ENCODE measurements around the gene MORN4.
"Not testable (repeated sequence)": the region's sequence is repeated elsewhere in the genome, so short reads cannot be mapped to it uniquely, and the experiment has no call there.

Gene MORN4

GRCh38 chr10:97596101-97597082 is 36.9 kb downstream of the MORN4 start:
- peak in 1 of 14 donors; percentile 22 for DNase-seq

GRCh38 chr10:97593421-97593820 is 39.9 kb downstream of the MORN4 start:
- DNase-seq, result no peak

GRCh38 chr10:97590748-97591495 is 42.4 kb downstream of the MORN4 start:
- DNase-seq, result no peak

GRCh38 chr10:97590082-97590747 is 43.1 kb downstream of the MORN4 start:
- no peak for DNase-seq

GRCh38 chr10:97589479-97589878 is 43.8 kb downstream of the MORN4 start, which contains the start of gene C10orf62:
Gene C10orf62 (plus strand): TSS chr10:97589721. CDS start chr10:97589898, 177 bp downstream.
- peak in 2 of 14 donors; percentile 32 for DNase-seq

GRCh38 chr10:97587183-97587582 is 46.1 kb downstream of the MORN4 start:
- DNase-seq, result no peak

GRCh38 chr10:97585439-97585811 is 47.9 kb downstream of the MORN4 start:
- no peak for DNase-seq

GRCh38 chr10:97584798-97585438 is 48.4 kb downstream of the MORN4 start:
- peak in 1 of 14 donors; percentile 25 for DNase-seq

GRCh38 chr10:97584060-97584797 is 49.1 kb downstream of the MORN4 start, which contains the start of gene HOGA1:
Gene HOGA1 (plus strand): TSS chr10:97584389. CDS start chr10:97584704, 315 bp downstream.
- peak; percentile 26 to 100 (median 86) for DNase-seq

- no peak for DNase-seq
Observed at GRCh38 chr10:97583476-97583875, 49.8 kb downstream of the MORN4 start.

- no peak for DNase-seq
Observed at GRCh38 chr10:97582169-97582568, 51.1 kb downstream of the MORN4 start.

GRCh38 chr10:97580421-97581367 is 52.6 kb downstream of the MORN4 start:
- peak in 1 of 14 donors; percentile 39 for DNase-seq

- DNase-seq, result no peak
Observed at GRCh38 chr10:97578171-97578844, 55.0 kb downstream of the MORN4 start.

GRCh38 chr10:97577701-97578100 is 55.6 kb downstream of the MORN4 start:
- no peak for DNase-seq

- DNase-seq, result not testable (repeated sequence)
Observed at GRCh38 chr10:97576487-97576886, 56.8 kb downstream of the MORN4 start.

GRCh38 chr10:97575127-97575668 is 58.1 kb downstream of the MORN4 start:
- no peak for DNase-seq

GRCh38 chr10:97574374-97575126 is 58.8 kb downstream of the MORN4 start:
- peak in 2 of 14 donors; percentile 15 to 93 for DNase-seq

GRCh38 chr10:97573672-97574071 is 59.6 kb downstream of the MORN4 start:
- no peak for DNase-seq

All from C1 segment of cervical spinal cord (tissue), 14 donors.